A673 (cell line): ENCODE results near the gene CYS1.
"Not testable (repeated sequence)": the region's sequence is repeated elsewhere in the genome, so short reads cannot be mapped to it uniquely, and the experiment has no call there.

Source experiments
- EZH2 ChIP-seq: fragments of 200-600 bp; sonication (generic); IDR thresholded peaks from 2 replicates; pipeline ENCODE4 v1.6.1; 2017; ENCODE audit warnings: borderline replicate concordance, low read depth, mild to moderate bottlenecking, mixed read lengths, antibody characterized with exemption, low read length; ENCODE audit not compliant: poor library complexity, severe bottlenecking
- TF ChIP-seq, protein P1 (sequence below): fragments of 300-800, 200-600 bp; sonication (generic); conservative IDR thresholded peaks from 2 replicates; pipeline ENCODE4 v1.5.1; 2017; ENCODE audit warnings: low read depth, mild to moderate bottlenecking, antibody characterized with exemption, low read length, moderate library complexity, mixed read lengths

- TF ChIP-seq, protein P1, sequence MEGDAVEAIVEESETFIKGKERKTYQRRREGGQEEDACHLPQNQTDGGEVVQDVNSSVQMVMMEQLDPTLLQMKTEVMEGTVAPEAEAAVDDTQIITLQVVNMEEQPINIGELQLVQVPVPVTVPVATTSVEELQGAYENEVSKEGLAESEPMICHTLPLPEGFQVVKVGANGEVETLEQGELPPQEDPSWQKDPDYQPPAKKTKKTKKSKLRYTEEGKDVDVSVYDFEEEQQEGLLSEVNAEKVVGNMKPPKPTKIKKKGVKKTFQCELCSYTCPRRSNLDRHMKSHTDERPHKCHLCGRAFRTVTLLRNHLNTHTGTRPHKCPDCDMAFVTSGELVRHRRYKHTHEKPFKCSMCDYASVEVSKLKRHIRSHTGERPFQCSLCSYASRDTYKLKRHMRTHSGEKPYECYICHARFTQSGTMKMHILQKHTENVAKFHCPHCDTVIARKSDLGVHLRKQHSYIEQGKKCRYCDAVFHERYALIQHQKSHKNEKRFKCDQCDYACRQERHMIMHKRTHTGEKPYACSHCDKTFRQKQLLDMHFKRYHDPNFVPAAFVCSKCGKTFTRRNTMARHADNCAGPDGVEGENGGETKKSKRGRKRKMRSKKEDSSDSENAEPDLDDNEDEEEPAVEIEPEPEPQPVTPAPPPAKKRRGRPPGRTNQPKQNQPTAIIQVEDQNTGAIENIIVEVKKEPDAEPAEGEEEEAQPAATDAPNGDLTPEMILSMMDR: not testable (repeated sequence)
- TF ChIP-seq EZH2: not testable (repeated sequence)
These were observed 66.4 kb downstream of the CYS1 start for GRCh38 chr2:10013651-10014417.
